ENCODE data around the gene FRMD5.
"Not testable (repeated sequence)": the region's sequence is repeated elsewhere in the genome, so short reads cannot be mapped to it uniquely, and the experiment has no call there.

Gene FRMD5

DNA sequence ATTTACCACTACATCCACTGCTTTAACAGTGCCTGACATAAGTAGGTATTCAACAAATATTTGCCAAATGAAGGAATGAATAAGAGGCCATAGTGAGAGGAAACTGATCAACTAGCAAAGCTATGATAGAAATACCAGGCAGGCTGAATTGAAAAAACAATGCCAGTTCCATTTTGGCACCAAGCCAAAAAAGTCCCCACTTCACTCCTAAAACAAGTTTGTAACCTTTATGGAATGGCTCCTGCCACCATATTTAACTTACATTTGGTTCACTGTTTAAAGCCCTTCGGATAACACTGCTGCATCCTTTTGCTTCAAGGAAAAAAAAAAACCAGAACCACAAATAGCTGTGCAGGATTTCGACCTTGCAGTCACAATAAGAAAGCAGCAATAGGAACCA is 166.1 kb downstream of the FRMD5 start:
- no peak for DNase-seq

- no peak for DNase-seq
Measured at GRCh38 chr15:44028349-44028748, 166.7 kb downstream of the FRMD5 start.

- DNase-seq: no peak
Measured at GRCh38 chr15:44024155-44024554, 170.9 kb downstream of the FRMD5 start.

- DNase-seq: no peak
Measured at GRCh38 chr15:44023176-44023575, 171.9 kb downstream of the FRMD5 start.

DNA sequence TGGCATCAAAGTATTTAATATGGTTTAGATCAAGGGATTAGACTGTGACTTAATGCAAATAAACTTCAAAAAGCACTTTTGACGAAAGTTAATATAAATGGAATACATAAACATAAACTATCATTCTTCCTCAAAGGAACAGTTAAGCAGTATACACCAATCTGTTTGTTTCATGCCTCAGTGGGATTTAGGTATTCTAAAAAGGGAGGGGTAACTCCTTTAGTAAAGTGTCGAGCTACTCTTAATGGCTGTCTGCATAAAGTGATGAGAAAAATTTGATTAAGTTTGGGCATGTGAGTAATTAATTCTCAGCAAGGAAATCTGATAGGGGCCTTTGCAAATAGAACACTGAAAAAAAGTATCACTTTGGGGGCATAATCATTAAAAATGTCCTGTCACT is 176.9 kb downstream of the FRMD5 start:
- DNase-seq: no peak

GRCh38 chr15:44015545-44016305 is 179.3 kb downstream of the FRMD5 start:
- DNase-seq: no peak

- DNase-seq: no peak
Measured at GRCh38 chr15:44011238-44011854, 183.7 kb downstream of the FRMD5 start.

DNA sequence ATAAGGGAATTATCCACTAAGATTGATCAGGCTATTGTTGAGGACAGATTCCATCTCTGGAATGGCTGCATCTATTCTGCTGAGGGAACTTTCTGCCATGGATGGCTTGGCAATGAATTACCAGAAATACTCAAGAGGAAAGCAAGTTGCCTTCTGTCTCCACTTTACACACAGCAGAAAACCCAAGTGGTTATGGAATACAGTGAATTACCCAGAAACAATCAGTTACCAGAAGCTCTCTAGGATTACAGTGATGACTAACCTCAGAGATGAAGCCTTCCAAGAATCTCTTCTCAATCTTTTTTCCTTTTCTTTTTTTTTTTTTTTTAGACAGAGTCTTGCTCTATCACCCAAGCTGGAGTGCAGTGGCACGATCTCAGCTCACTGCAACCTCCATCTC is 185.0 kb downstream of the FRMD5 start:
- no peak for DNase-seq

- DNase-seq: no peak
Measured at GRCh38 chr15:44009038-44009437, 186.0 kb downstream of the FRMD5 start.

DNA sequence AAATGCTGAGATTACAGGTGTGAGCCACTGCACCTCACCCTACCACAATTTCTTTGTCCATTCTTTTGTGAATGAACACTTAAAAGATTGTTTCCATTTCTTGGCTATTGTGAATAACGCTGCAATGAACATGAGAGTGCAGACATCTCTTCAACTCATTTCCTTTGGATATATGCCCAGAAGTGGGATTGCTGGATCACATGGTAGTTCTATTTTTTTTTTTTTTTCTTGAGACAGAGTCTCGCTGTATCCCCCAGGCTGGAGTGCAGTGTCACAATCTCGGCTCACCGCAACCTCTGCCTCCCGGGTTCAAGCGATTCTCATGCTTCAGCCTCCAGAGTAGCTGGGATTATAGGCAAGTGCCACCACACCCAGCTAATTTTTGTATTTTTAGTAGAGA is 194.8 kb downstream of the FRMD5 start:
- not testable (repeated sequence) for DNase-seq

- no peak for DNase-seq
Measured at GRCh38 chr15:43998607-43999006, 196.5 kb downstream of the FRMD5 start.

GRCh38 chr15:43991206-43991605 is 203.9 kb downstream of the FRMD5 start:
- no peak for DNase-seq

GRCh38 chr15:43989938-43990337 is 205.1 kb downstream of the FRMD5 start:
- DNase-seq: no peak

DNA sequence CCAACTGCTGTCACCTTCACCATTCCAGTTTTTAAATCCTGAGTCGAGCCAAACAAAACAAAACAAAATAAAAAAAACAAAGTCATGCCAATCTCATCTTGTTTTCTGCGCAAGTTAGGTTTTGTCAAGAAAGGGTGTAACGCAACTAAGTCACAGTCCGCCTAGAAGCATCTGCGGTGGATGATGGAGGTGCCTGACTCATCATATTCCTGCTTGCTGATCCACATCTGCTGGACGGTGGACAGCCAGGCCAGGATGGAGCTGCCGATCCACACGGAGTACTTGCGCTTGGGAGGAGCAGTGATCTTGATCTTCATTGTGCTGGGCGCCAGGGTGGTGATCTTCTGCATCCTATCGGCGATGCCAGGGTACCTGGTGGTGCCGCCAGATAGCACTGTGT is 206.2 kb downstream of the FRMD5 start:
- DNase-seq: no peak

GRCh38 chr15:43987924-43988323 is 207.1 kb downstream of the FRMD5 start:
- no peak for DNase-seq

DNA sequence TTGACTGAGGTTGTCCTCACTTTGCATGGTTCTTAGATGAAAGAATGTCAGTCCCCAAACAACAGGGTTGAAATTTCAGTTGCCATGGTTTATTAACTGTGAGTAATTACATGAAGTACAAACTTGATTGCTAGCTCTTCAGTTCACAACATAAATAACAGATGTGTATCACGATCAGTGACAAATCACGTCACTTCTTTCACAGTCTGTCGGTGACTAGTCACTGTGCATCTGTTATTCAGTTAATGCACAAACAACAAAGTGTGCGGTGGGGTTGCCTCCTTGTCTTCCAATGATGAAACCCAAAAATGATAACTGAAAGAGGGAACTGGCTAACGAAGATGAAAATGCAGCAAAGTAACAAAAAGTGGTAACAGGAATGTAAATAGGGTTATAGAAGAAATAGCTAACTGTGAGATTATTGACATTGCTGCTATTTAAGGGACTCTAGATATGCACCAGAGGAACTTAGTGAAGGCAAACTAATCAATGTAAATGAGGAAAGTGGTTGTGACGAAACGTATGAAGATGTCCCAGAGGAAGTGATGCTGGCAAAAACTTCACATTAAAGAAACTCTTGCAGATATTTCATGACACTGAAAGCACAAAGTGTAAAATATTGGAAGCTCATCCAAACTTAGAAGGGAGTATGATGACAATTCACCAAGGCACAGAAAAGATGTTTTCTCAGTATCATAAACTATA is 208.9 kb downstream of the FRMD5 start:
- DNase-seq: no peak

DNA sequence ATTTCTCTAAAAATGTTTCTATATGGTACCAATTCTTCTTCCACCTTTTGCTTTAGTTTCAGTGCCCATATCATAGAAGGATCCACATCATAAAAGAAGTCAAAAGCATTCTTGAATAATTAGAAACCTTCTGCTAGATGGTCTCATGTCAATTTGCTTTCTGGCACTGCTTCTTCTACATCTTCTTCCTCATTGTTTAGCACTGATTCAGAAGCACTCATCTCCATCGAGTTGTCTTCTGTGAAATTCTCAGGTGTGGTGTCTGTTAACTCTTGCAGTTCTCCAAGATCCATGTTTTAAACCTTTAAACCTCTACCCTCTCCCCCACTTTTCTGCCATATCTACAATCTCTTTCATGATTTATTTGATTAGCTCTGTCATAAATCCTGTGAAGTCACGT is 213.5 kb downstream of the FRMD5 start:
- DNase-seq: no peak

GRCh38 chr15:43977072-43977884 is 217.8 kb downstream of the FRMD5 start:
- peak; percentile 25 for DNase-seq

DNA sequence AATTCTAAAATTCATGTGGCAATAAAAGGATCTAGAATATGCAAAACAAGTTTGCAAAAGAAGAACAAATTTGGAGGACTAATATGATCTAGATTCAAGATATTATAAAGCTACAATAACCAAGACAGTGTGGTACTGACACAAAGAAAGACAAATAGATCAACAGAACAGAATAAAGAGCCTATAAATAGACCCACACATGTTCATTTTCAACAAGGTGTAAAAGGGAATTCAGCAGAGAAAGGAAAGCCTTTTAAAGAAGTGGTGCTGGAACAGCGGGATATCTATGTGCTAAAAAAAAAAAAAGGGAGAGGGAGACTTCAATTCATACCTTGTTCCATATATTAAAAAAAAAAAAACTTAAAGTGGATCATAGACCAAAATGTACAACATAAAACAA is 219.3 kb downstream of the FRMD5 start:
- DNase-seq: no peak

DNA sequence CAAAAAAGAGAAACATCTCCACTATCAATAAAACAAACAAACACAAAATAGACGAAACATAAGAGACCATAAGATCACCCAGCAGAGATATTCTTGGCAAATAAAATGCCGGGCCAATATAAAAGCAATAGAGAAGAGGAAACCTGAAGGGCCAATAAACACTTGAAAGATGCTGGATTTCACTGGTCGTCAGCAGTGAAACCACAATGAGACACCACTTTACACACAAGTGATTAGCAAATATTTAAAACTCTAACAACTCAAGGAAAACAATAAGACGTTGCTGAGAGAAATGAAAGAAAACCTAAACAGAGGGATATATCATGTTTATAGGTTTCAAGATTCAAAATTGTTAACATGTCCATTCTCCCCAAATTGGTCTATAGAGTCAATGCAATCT is 219.7 kb downstream of the FRMD5 start:
- DNase-seq: no peak

- no peak for DNase-seq
Measured at GRCh38 chr15:43974852-43975251, 220.2 kb downstream of the FRMD5 start.

- DNase-seq: no peak
Measured at GRCh38 chr15:43969802-43970375, 225.2 kb downstream of the FRMD5 start.

GRCh38 chr15:43968551-43968950 is 226.5 kb downstream of the FRMD5 start:
- DNase-seq: no peak

All from CD4-positive, alpha-beta T cell treated with Interleukin-15 for 1 hour (primary cell).